Measurements from ENCODE around the gene FCHSD1.

The FCHSD1 gene

DNA sequence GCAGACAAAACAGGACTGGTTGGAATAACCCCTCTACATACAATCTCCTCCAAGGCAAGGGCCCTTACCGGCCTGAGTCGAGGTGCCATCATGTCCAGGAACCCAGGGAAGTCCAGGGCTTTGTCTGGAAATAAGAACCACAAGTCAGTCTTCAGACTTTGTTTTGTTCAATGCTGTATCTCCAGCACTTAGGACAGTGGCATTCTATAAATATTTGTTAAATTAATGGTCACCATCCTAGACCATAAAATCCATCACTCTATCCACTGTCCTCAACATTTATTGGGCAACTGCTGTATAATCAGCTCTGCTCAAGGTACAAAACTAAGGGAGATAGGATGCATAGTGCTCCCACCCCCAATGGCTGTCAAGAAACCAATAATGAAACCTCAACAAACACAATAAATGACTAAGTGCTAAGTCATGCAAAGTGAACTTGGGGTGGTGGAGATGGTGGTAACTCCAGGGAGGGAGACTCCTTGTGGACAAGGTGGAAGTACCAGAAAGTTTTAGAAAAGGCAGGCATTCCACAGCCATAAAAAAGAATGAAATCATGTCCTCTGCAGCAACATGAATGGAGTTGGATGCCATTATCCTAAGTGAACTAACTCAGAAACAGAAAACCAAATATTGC, 9.5 kb downstream of the FCHSD1 start:
- no peak for DNase-seq (ENCODE audit: low read depth in 2 of 2)

DNA sequence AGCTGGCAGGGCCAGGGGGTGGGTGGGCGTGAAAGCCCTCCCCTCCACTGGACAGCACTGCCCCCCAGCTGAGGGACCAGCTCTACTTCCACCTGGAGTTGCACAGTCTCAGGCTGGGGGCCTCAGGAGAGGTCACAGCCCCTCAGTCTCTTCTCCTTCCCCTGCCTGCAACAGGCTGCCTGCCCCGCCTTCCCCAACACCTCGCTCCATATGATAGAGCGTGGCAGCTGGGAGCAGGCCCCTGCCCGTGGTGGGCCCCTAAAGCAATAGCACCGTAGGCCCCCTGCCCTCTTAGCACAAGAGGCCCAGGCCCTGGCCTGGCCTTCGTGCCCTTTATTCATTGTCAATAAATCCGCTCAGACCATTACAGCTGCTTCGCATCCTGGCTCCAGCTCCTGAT, 10.5 kb downstream of the FCHSD1 start:
- DNase-seq (ENCODE audit: low read depth in 2 of 2): no peak

DNA sequence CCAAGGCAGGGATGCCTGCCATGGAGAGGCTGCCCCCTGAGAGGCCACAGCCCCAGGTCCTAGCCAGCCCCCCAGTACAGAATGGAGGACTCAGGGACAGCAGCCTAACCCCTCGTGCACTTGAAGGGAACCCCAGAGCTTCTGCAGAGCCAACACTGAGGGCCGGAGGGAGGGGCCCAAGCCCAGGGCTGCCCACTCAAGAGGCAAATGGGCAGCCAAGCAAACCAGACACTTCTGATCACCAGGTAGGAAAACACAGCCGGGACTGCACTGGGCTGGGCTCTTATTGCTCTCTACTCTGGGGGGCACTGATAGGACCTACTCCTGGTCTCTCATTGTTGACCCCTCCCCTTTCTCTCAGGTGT, 11.2 kb downstream of the FCHSD1 start:
- no peak for DNase-seq (ENCODE audit: low read depth in 2 of 2)

DNA sequence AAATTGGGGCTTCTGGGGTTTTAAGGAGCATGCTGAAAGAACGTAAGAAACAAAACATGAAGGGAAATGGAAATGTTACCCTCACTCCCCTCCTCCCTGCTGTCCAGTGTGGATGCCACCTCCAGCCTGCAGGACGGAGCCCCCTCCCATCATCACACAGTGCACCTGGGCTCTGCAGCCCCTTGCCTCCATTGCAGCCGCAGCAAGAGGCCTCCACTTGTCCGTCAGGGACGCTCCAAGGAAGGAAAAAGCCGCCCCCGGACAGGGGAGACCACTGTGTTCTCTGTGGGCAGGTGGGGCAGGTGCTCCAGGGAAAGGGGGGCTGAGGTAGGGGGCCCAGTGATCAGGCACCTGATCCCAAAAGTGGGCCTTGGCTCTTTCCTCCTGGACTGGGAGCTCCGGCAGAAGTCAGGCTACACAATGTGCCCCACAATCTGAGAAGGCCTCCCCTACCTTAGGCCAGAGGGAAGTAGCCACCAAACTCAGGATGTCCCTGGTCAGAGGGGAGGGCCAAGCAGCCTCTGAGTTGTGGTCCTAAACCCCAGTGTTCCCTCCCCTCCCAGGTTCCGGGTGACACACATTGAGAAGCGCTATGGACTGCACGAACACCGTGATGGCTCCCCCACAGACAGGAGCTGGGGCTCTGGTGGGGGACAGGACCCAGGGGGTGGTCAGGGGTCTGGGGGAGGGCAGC, 11.7 kb downstream of the FCHSD1 start:
- DNase-seq (ENCODE audit: low read depth in 2 of 2): no peak

DNA sequence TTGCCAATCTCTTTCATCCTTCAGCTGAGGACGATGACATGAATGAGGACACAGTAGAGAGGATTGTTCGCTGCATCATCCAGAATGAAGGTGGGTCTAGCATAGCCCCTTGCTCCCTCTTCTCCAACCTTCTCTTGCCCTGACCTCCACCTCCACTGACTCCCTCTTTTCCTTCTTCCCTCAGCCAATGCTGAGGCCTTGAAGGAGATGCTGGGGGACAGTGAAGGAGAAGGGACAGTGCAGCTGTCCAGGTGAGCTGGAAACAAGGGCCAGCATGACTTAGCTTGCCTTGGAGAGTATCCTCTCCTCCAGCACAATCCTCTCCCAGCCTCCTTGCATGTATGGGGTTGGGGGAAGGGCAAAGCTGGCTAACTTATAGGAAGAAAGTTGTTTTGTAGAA, 12.4 kb downstream of the FCHSD1 start:
- DNase-seq (ENCODE audit: low read depth in 2 of 2): no peak

DNA sequence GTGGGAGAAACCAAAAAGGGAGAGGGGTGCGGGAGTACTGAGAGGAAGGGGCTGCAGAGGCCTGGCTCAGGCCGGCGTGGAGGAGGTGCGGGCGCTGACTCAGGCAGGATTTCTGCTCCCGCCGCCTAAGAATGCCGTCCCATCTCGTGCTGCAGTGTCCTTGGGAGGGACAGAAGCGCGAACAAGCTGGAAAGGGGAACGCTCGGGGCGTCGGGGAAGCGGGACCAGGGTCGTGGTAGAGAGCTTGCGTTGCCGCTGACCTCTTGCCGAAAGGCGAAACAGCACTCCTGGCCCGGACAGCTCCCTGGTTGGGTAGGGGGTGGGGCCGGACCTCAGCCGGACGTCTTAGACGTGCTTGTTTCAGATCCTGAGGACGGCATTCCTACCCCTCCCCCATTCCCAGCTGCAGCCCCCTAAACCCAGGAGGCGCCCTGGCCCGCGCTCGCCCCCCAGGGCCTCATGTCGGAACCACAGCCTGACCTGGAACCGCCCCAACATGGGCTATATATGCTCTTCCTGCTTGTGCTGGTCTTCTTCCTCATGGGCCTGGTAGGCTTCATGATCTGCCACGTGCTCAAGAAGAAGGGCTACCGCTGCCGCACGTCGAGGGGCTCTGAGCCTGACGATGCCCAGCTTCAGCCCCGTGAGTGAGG, 13.3 kb downstream of the FCHSD1 start:
- DNase-seq (ENCODE audit: low read depth in 2 of 2): peak; percentile 33 to 51

DNA sequence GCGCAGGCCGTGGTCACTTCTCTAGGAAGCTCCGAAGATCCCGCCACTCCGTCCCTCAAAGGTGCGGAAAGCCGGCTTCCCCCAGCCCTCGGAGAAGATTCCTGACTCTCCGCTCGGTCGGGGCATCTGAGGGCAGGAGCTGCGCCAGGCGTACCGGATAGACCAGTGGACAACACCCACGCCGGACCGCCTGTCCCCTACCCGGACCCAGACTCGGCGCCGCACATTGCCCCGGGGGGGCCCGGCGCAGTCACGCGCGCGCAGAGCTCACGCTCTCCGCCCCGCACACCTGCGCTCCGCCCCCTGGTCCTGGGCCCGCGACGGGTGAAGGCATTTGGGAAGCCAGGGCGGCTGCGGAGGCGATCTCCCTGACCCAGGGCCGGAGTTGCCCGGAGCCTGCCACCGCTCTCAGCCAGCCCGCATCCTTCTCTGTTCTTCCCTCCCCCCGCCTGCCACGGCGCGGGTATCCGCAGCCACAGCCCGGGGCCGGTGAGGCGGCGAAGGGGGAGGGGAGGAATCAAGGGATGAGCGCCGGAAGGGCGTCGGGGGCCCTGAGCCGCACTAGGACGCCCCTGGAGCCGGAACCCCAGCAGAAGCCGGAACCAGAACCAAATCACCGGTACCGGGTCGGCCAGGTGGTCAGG, 14.0 kb downstream of the FCHSD1 start:
- DNase-seq (ENCODE audit: low read depth in 2 of 2): peak in 1 of 2 donors; percentile 48

DNA sequence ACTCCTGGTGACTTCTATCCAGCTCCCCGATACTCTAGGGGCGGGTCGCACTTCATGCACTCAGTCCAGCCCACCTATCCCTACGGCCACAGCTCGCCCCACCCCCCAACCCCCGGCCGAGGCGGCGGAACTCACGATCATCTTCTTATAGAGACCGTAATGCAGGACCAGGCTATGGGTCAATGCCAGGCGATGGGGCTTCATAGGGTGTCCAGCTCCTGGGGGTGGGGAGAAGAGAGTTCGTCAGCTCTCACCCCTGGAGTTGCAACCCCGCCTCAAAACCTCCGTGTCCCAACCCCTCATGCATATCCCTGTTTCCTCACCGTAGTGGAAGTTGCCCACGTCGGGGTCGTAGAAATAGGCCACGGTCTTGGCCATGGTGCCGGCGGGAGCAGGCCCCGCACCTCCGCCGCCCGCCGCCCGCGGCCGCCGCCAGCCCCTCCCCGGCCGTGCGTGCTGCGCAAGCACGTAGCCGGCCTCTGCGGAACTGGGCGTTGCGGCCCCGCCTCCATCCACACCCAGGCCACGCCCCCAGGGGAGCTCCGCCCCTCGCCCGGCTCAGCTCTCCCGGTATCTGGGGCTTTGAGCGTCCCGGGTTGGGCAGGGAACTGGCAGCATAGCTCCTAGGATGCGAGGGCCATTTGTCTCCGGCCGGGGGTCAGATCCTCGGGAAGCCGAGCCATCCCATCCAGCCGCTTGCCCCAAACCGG, 14.7 kb downstream of the FCHSD1 start, which contains the start of the genes HDAC3 and RELL2:
Gene HDAC3, minus strand, starts transcription at position 437 of the 710 bp plus-strand sequence. Its CDS starts 59 bp downstream, at position 378.
Gene RELL2, plus strand, starts transcription at position 585 of the 710 bp plus-strand sequence. CDS start 1,229 bp downstream, outside the sequence.
- DNase-seq (ENCODE audit: low read depth in 2 of 2): peak; percentile 80 to 88

DNA sequence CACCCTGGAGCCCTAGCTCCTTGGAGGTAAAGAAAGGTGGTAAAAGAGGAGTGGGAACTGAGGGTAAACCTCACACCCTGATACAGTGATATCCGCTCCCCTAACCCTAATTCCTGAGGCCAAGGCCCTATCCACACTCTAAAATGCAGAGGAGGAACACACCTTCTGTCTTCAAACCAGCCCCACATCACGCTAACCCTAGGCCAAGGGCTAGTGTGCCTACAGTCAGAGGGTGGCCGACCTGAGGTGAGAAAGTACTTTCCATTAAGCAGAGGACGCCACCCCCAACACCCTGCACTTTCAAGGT, 15.2 kb downstream of the FCHSD1 start:
- DNase-seq (ENCODE audit: low read depth in 2 of 2): peak in 1 of 2 donors; percentile 5

DNA sequence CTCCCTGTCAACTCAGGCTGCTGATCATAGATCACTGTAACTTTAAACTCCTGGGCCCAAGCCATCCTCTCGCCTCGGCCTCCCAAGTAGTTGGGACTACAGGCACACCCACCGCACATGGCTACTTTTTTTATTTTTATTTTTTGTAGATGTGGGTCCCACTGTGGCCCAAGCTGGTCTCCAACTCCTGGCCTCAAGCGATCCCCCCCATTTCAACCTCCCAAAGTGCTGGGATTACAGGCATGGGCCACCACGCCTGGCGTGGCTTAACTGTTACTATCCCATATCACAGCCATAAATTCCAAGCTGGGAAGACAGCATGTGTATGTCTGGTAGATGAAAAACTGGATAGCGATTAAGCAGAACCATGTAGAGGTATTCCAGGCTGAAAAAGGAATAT, 15.6 kb downstream of the FCHSD1 start:
- no peak for DNase-seq (ENCODE audit: low read depth in 2 of 2)

DNA sequence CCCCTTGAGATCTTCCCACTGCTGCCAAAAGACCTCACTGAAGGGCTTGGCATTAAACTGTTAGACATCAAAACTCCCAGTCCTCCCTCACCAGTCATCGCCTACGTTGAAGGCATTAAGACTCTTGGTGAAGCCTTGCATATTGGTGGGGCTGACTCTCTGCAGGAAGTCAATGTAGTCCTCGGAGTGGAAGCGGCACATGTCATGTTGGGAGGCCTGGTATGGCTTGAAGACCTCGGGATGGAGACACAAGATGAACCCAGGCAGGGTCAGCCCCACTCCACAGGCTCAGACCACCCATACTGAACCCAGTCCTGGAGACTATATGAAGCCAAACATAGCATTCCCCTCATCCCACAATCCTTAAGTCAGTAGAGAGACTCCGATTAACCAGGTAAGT, 16.5 kb downstream of the FCHSD1 start:
- no peak for DNase-seq (ENCODE audit: low read depth in 2 of 2)

DNA sequence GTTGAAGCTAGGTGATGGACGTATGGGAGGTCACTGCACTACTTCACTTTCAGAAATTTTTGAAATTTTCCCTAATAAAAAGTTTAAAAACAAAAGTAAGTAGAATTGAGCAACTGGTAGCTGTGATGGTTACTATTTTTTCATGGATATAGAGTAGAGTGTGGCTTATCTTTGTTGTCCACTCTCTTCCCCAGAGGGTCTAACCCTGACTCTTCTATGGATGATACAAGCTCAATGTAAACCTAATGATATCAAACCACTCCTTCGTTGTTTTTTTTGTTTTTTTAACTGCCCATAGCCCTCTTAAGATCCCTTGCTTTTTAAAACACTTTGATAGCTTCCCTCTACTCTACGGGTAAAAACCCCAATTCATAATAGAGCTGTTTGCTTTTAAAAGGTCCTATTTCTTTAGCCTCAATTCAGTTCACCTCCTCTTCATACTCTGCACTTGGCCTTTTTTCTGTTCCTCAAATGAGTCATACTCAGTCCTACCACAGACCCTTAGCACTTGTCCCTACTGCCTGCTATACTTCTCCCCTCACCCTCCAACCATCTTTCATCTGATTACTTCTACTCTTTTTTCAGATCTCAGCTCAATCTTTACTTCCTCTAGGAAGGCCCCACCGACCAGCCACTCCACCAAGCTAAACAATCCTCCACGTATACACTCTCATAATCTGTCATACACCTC, 17.2 kb downstream of the FCHSD1 start:
- no peak for DNase-seq (ENCODE audit: low read depth in 2 of 2)

DNA sequence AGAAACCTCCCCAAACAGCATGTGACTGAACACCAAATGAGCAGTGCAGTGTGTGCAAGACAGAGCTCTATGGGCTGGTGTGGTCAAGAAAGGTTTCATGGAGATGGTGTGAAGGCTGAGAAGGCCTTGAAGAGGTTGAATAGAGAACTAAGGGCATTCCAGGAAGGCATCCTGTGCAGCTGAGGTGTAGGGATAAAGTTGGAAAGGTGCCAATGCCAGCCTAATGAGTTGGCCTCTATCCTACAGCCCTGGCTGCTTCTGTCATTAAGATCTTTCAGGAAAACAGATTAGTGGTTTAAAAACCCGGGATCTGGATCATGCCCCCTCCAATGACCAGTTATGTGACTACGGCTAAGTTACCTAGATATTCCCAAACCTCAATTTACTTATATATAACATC, 18.6 kb downstream of the FCHSD1 start:
- DNase-seq (ENCODE audit: low read depth in 2 of 2): no peak

DNA sequence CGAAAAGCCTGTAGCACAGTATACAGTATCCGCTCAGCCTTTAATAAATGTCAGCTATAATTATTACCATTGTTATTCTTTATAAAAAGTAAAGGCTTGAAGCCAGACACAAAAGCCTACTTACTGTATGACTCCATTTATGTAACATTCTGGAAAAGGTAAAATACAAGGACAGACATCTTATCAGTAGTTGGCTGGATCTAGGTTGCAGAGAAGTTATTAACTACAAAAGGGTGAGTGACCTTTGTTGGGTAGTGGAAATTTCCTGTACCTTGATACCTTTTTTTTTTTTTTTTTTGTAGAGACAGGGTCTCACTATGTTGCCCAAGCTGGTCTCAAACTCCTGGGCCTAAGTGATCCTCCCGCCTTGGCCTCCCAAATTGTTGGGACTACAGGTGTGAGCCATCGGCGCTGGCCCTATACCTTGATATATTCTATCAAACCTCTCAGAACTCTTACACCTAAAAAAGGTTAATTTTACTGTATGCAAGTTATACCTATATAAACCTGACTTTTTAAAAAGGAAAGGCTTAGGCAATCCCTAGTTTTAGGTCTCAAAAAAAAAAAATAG, 20.6 kb downstream of the FCHSD1 start:
- no peak for DNase-seq (ENCODE audit: low read depth in 2 of 2)

DNA sequence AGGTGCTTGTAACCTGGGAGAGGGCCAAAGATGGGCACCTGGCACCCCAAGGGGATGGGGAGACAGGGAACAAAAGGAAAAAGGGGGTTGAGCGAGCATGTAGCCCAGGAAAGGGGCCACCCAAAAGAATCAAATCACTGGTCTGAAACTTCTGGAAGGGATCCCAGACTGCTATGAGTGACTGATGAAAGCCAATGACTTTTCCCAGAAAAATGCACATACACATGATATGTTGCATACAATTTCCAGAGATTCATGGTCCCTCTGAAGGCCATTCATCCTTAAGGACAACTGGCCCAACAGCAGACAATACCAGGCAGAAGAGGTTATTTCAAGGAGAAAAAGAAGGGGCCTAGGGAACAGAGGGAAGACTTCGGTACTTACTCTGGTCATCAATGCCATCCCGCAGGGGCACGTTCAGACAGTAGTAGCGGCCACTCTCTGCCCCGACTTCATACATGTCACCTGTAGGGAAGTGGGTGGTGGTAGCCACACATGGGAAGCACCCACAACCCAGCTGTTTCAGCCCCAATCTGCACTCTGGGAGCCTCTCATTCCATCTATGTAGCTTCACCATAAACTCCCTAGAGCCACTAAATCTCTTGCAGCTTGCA, 22.9 kb downstream of the FCHSD1 start:
- no peak for DNase-seq (ENCODE audit: low read depth in 2 of 2)

DNA sequence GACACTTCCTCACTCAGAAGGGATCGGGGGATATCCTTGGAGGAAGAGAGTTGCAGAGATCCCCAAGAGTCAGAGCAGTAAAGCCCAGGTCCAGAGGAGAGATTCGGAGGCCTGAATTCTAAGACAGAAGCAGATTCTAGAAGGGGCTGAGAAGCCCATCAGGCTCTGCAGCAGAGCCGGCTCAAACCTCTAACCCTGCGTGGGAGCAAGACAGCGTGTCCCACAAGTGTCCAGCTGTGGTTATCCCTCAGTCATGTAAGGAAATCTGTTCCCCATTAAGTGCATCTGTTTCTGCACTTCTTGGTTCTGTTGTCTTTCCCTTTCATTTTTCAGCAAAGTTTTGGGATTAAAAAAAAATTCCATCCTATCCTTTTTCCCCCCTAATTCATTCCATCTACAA, 27.6 kb downstream of the FCHSD1 start:
- no peak for DNase-seq (ENCODE audit: low read depth in 2 of 2)

DNA sequence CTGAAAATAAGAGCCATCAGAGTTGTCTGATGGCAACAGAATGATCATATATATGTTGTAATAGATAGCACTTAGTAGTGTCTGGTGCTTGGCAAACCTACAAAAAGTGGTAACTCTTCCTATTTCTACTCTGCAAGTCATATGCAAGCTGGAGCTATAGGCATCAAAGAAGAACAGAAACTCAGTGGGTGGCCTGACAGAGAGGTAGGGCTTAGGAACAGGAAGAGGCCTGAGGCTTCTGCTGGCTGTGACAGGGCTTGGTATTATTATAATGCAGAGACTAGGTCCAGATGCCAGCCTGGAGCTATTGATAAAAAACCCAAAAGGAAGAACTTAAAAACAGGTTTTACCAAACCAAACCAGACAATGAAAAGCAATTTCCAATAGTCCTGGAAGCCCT, 28.0 kb downstream of the FCHSD1 start:
- DNase-seq (ENCODE audit: low read depth in 2 of 2): no peak

DNA sequence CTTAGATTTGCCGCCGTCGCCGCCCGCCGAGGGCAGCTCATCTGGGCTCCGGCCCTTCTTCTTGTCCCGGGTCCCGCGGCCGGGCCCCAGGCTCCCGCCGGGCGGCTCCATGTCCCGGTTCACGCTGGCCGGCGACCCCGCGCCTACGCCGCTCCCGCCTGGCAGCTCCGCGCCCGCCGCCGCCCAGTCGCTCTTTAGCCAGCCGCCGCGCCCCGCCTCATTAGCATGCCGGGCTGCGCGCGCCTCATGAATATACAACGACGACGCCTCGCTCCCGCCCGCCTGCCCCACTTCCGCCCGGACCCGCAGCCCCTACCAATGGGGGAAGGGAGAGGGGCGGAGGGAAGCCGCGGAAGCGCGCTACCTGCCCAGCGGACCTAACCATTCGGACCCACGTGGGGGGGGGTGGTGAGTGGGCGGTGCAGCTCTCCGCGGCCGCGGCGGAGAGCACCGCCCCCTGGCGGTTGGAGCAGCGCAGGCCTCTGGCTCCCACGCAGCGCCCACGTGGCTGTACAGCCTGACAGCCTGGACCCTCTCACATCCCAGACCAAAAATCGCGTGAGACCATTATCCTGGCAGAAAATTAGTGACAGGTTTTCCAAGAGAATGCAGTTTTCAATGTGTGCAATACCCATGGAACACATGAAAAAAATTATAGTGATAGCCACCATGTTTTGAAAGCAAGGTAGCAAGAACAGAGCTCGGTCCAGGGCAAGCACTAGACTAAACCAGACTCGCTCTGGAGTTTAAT, 32.2 kb downstream of the FCHSD1 start, which contains the start of gene DIAPH1:
Gene DIAPH1, minus strand, starts transcription at position 197 of the 751 bp plus-strand sequence. Its CDS starts 86 bp downstream, at position 111.
- peak; percentile 96 to 99 for DNase-seq (ENCODE audit: low read depth in 2 of 2)

DNA sequence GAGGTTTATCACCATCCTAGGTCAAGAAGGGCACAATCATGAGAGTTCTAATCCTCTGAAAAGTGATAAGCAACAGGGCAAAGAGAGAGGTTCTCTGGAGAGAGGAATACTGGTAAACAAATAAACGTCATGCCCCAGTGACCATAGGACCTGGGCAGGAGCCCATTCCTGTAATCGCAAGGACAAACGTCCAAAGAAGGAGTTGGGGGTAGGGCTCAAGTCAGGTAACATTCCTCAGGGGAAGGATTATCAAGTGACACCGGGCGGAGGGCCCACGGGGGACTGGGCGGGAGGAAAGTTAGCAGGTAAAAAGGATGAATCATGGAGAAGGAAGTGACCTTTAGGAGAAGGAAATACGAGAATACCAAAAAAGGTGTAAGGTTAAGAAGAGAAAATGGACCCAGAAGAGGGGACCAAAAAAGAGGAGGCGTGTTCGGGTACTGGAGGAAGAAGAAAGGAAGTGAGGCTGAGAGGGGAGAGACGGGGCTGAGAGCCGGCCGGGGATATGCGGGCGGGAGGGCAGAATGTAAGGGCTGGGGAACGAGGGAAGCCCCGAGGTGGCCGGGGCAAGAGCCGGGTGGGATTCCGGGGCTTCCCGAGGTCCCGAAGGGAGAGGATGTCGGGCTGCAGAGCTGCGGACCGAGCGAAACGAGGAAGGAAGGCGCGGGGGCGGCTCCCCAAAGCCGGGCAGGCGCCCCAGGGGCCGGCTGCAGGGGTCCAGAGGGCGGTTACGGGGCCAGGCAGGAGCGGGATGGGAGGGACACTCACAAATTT, 33.0 kb downstream of the FCHSD1 start:
- peak; percentile 36 to 39 for DNase-seq (ENCODE audit: low read depth in 2 of 2)

Data from stimulated activated CD8-positive, alpha-beta memory T cell treated with anti-CD3 and anti-CD28 coated beads, Interleukin-7, amount 100 ng/mL, for 4 hours (primary cell).